H1 (cell line): ENCODE measurements around the gene MRPS35. TPM values are rescaled to one million over a fixed set of nuclear protein-coding genes. Genes with fewer than 3 reads are reported as not detected.

Experiments used
- BRCA1 ChIP-seq: IDR thresholded peaks from 2 replicates; pipeline ENCODE4 v1.6.1; 2012; ENCODE audit warnings: low read depth, low read length, improper control_type of control experiment
- EZH2 ChIP-seq: fragments of 200-600 bp; sonication (generic); IDR thresholded peaks from 2 replicates; pipeline ENCODE4 v1.7.1; 2012; ENCODE audit warnings: low read depth, mild to moderate bottlenecking, moderate library complexity, low read length, inconsistent platforms; ENCODE audit not compliant: severe bottlenecking
- POU5F1 ChIP-seq: IDR thresholded peaks from 2 replicates; pipeline ENCODE4 v1.6.1; 2011; ENCODE audit warnings: low read depth, mild to moderate bottlenecking, low read length, moderate library complexity
- RBBP5 ChIP-seq: IDR thresholded peaks from 2 replicates; pipeline ENCODE4 v1.7.1; 2012; ENCODE audit warnings: low read depth, mild to moderate bottlenecking, inconsistent platforms, low read length, moderate library complexity, borderline replicate concordance
- SIX5 ChIP-seq: IDR thresholded peaks from 2 replicates; pipeline ENCODE4 v1.6.1; 2011; ENCODE audit warnings: mild to moderate bottlenecking, low read depth, low read length
- SUZ12 ChIP-seq: fragments of 200-600 bp; sonication (generic); IDR thresholded peaks from 2 replicates; pipeline ENCODE4 v1.6.1; 2012; ENCODE audit warnings: mild to moderate bottlenecking, inconsistent platforms, low read length, moderate library complexity, mixed read lengths
- TEAD4 ChIP-seq: IDR thresholded peaks from 2 replicates; pipeline ENCODE4 v1.6.1; 2012; ENCODE audit warnings: low read depth, low read length, inconsistent platforms, mixed read lengths
- USF2 ChIP-seq: IDR thresholded peaks from 2 replicates; pipeline ENCODE4 v1.6.1; 2011; ENCODE audit warnings: low read length, improper control_type of control experiment
- polyA plus RNA-seq, 7 experiments: library from polyadenylated mRNA; depleted of rRNA in 3 of 7; stranded (reverse) in 5 of 7; unstranded in 2 of 7; fragments of >200 nt in 5 of 7; fragments of 200-250 nt in 2 of 7; gene quantifications; 1 replicate in 5 of 7; 2 replicates in 1 of 7; 4 replicates in 1 of 7; pipeline versions ENCODE4 v1.2.1 to v1.2.3, GENCODE V29; 2011 to 2013; ENCODE audit warnings: missing spikeins in 2 of 7, mixed read lengths in 2 of 7
- total RNA-seq: library from RNA; stranded (reverse); fragmentation: NEBNext Ultra II Directional; extraction: Animal tissue kit (Norgen Biotek cat#: 25700); gene quantifications from 2 replicates; pipeline ENCODE4 v1.2.1, GENCODE V29; 2021
- TF ChIP-seq, protein P1 (sequence below): IDR thresholded peaks from 2 replicates; pipeline ENCODE4 v1.6.1; 2012; ENCODE audit warnings: inconsistent platforms

MRPS35 gene
- total and polyA plus RNA-seq, 2 of the 8 experiments (the other 6 are each of a cell fraction or from before 2014, with no cell fraction given), result 26.8 to 47.9 TPM

DNA sequence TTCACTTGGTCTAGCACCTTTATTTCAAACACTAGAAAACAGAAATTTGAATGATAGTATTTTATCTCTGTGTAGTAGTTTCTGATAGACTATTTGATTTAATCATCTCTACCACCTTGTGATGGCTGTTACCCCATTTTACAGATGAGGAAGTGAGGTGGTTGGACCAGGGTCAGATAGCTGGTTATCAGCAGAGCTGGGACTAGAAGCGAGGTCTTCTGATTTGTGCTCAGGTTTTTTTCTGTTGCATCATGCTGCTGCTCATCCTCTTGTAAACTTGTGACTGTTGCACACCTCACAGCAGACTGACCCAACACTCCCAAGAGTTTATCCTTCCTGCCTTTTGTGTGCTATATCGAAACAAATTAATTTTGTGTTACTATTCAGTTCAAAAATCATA is 79.5 kb downstream of the MRPS35 start (continued):
- TF ChIP-seq POU5F1 (no peak), RBBP5 (no peak), SUZ12 (no peak), SIX5 (no peak), TEAD4 (no peak), USF2 (no peak), EZH2 (no peak), BRCA1 (no peak)
- TF ChIP-seq, protein P1, sequence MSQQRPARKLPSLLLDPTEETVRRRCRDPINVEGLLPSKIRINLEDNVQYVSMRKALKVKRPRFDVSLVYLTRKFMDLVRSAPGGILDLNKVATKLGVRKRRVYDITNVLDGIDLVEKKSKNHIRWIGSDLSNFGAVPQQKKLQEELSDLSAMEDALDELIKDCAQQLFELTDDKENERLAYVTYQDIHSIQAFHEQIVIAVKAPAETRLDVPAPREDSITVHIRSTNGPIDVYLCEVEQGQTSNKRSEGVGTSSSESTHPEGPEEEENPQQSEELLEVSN, result no peak
